ENCODE results near the gene RHBDL2. TPM values are rescaled to one million over a fixed set of nuclear protein-coding genes. Genes with fewer than 3 reads are reported as not detected.

The RHBDL2 gene
- total and polyA plus RNA-seq, 10 of the 15 experiments (the other 5 are each of a cell fraction or from before 2014, with no cell fraction given), result 0.05 TPM; not detected in 9

GRCh38 chr1:38990386-38990737, 48.7 kb upstream of the RHBDL2 start:
- intact Hi-C loops (cut with micrococcal nuclease; ENCODE audit: unreplicated experiment) (loop anchor here (2.0 to 5.0 kb wide), 2 partner anchors 36 to 118 kb away; partner anchors contain the start of genes MYCBP and NDUFS5), in situ Hi-C loops (cut with MboI) (no loop called here)
- Histone ChIP-seq H4K20me1 (ENCODE audit: control insufficient read depth, insufficient read depth) (no peaks in the 10 kb centered on the region), H3K79me2 (ENCODE audit: control insufficient read depth, insufficient read depth, low read length) (peaks cover 45% of the 10 kb centered on the region), H3K9ac (ENCODE audit: control insufficient read depth, insufficient read depth, low read length) (peak overlapping the region; percentile 72), H2AFZ (ENCODE audit: control insufficient read depth, low read depth, low read length) (peak overlapping the region; percentile 88), H3K27me3 (replicated peaks in 1 of 2; ENCODE audit: control insufficient read depth in 2 of 2, insufficient read depth in 2 of 2, low read length in 1 of 2) (no peaks in the 10 kb centered on the region), H3K27ac (ENCODE audit: control insufficient read depth, insufficient read depth) (peak overlapping the region; percentile 85), H3K9me3 (replicated peaks; ENCODE audit: control insufficient read depth, insufficient read depth, low read length) (no peaks in the 10 kb centered on the region), H3K4me2 (ENCODE audit: control insufficient read depth, insufficient read depth) (peak overlapping the region; percentile 84), H3K36me3 (ENCODE audit: control insufficient read depth in 2 of 2, insufficient read depth in 2 of 2, low read length in 1 of 2) (peaks cover 0 to 9% of the 10 kb centered on the region in 2 experiments; a peak in 1 of 4 replicates), H3K4me3 (peak overlapping the region; percentile 80), H3K4me1 (ENCODE audit: control insufficient read depth, insufficient read depth, low read length) (no peaks in the 10 kb centered on the region)
- ChIA-PET POLR2A (interaction anchor here (0.6 to 2.7 kb wide), 2 partner anchors 36 to 966 kb away, joined by 4 to 11 read pairs; partner anchors contain the start of gene NDUFS5), SMC1A (ENCODE audit: uncharacterized antibody, unreplicated experiment) (interaction anchor here (0.6 to 1.8 kb wide), 7 partner anchors 12 to 133 kb away, joined by 3 to 9 read pairs (median 3); partner anchors contain the start of gene NDUFS5), RAD21 (ENCODE audit: unreplicated experiment) (interaction anchor here (0.9 to 1.5 kb wide), 3 partner anchors 36 to 144 kb away, joined by 3 to 4 read pairs (median 3); no protein-coding TSS in a partner anchor), CTCF (interaction anchor here (0.6 to 2.9 kb wide), 4 partner anchors 9 to 226 kb away, joined by 3 to 19 read pairs (median 4); partner anchors contain the start of gene NDUFS5)
- FAIRE-seq (peak; percentile 23), DNase-seq (ENCODE audit: low read depth, low spot score) (no peak), ATAC-seq (peak; percentile 10)
- 60% methylated on average over 5 of the region's 5 CpGs for WGBS (ENCODE audit: insufficient coverage, insufficient replicate concordance, low lambda C conversion rate, missing lambda C conversion rate)
- TF ChIP-seq, protein P1, sequence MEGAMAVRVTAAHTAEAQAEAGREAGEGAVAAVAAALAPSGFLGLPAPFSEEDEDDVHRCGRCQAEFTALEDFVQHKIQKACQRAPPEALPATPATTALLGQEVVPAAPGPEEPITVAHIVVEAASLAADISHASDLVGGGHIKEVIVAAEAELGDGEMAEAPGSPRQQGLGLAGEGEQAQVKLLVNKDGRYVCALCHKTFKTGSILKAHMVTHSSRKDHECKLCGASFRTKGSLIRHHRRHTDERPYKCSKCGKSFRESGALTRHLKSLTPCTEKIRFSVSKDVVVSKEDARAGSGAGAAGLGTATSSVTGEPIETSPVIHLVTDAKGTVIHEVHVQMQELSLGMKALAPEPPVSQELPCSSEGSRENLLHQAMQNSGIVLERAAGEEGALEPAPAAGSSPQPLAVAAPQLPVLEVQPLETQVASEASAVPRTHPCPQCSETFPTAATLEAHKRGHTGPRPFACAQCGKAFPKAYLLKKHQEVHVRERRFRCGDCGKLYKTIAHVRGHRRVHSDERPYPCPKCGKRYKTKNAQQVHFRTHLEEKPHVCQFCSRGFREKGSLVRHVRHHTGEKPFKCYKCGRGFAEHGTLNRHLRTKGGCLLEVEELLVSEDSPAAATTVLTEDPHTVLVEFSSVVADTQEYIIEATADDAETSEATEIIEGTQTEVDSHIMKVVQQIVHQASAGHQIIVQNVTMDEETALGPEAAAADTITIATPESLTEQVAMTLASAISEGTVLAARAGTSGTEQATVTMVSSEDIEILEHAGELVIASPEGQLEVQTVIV (IDR thresholded peaks at IDR 0.05; ENCODE audit: borderline replicate concordance, partially characterized antibody), result no peak
- no peak for TF ChIP-seq CBX5 (IDR thresholded peaks at IDR 0.05; ENCODE audit: low read depth)
- no TSS peak for BruUV-seq (replicated peaks)
